Sigmoid colon (tissue), 7 donors: ENCODE data around the gene CD36. TPM values are rescaled to one million over a fixed set of nuclear protein-coding genes. Genes with fewer than 3 reads are reported as not detected.

Source experiments
- DNase-seq: peaks from one replicate; pipeline ENCODE4 v3.0.0-alpha.2; 2019
- H3K27ac ChIP-seq, 4 donors: fragments of 200-600 bp; sonication (generic); one replicate each; pipeline ENCODE4 v1.5.1; 2016 to 2019; ENCODE audit warnings: mild to moderate bottlenecking in 1 of 4
- H3K27me3 ChIP-seq, 3 donors: fragments of 200-600 bp; sonication (generic); one replicate each; pipeline ENCODE4 v1.5.1; 2019; ENCODE audit warnings: mild to moderate bottlenecking in 1 of 3
- H3K36me3 ChIP-seq, 4 donors: fragments of 200-600 bp; sonication (generic); one replicate each; pipeline ENCODE4 v1.5.1; 2016 to 2019
- H3K4me1 ChIP-seq, 4 donors: fragments of 200-600 bp; sonication (generic); one replicate each; pipeline ENCODE4 v1.5.1; 2017 to 2019
- H3K4me3 ChIP-seq, 4 donors: fragments of 200-600 bp; sonication (generic); one replicate each; pipeline ENCODE4 v1.5.1; 2017 to 2019; ENCODE audit warnings: mild to moderate bottlenecking in 2 of 4, moderate library complexity in 1 of 4
- H3K9me3 ChIP-seq, 4 donors: fragments of 200-600 bp in 3 of 4; sonication (generic) in 3 of 4; one replicate each; pipeline versions ENCODE4 v1.5.1 to v1.6.1; 2013 to 2019
- CTCF ChIP-seq, 4 experiments: fragments of 450-650 bp in 3 of 4; fragments of 200-600 bp in 1 of 4; IDR thresholded peaks; one replicate each; pipeline ENCODE4 v1.5.1; 2016 to 2019; ENCODE audit warnings: antibody characterized with exemption in 4 of 4, mild to moderate bottlenecking in 3 of 4, moderate library complexity in 2 of 4
- EP300 ChIP-seq, 4 donors: sonication (generic); formaldehyde crosslinking; IDR thresholded peaks; one replicate each; pipeline ENCODE4 v1.6.1; 2017; ENCODE audit warnings: antibody characterized with exemption in 4 of 4
- POLR2A ChIP-seq, 2 donors: fragments of 450-650 bp; IDR thresholded peaks; one replicate each; pipeline ENCODE4 v1.6.1; 2016; ENCODE audit warnings: antibody characterized with exemption in 2 of 2, mild to moderate bottlenecking in 2 of 2, moderate library complexity in 2 of 2
- POLR2AphosphoS5 ChIP-seq, 4 donors: sonication (generic); formaldehyde crosslinking; IDR thresholded peaks; one replicate each; pipeline ENCODE4 v1.6.1; 2017; ENCODE audit warnings: antibody characterized with exemption in 4 of 4
- WGBS, 2 donors: extraction: QIAGEN DNeasy Blood & Tissue Kit; methylation state at CpG; one replicate each; pipeline ENCODE4 v1.1.7; 2013; 5-methylcytosine and 5-hydroxymethylcytosine counted together
- intact Hi-C: fragments of 100-400 bp; cut with DNase I; formaldehyde crosslinking; loops from one replicate; pipeline ENCODE4 v1.15.1; 2023
- polyA plus RNA-seq, 3 donors: library from polyadenylated mRNA; stranded (reverse); fragments of 200-250 nt; gene quantifications; one replicate each; pipeline ENCODE4 v1.2.3, GENCODE V29; 2013
- total RNA-seq, 4 donors: library from RNA; depleted of rRNA; stranded (reverse); fragments of >200 nt; gene quantifications; one replicate each; pipeline ENCODE4 v1.1.0, GENCODE V29; 2016
- donor health status: healthy with polysubstance abuse.
- donor health status: Bipolar disorder and iron deficiency.
- donor health status: healthy.

CD36 gene
- total and polyA plus RNA-seq, 7 donors, result 21.6 to 126 (median 58.9) TPM

GRCh38 chr7:80676404-80676803 is 38.0 kb downstream of the CD36 start:
- no peaks in the 10 kb centered on the region for H3K36me3 ChIP-seq
- TF ChIP-seq POLR2A (IDR thresholded peaks at IDR 0.05) (no peak), EP300 (IDR thresholded peaks at IDR 0.05) (no peak), CTCF (IDR thresholded peaks at IDR 0.05) (no peak), POLR2AphosphoS5 (IDR thresholded peaks at IDR 0.05) (no peak)
- intact Hi-C loops, result no loop called here

GRCh38 chr7:80677629-80678028 is 39.2 kb downstream of the CD36 start:
- 90 to 92% methylated on average over 1 of the region's 1 CpG for WGBS, 2 donors
- H3K4me3 ChIP-seq, result no peak overlapping the region

More at GRCh38 chr7:80676404-80676803, 38.0 kb downstream of the CD36 start:
- H3K4me3 ChIP-seq, result no peak overlapping the region
- no peaks in the 10 kb centered on the region for H3K4me1 ChIP-seq
- no peak overlapping the region for H3K27ac ChIP-seq
- no peaks in the 10 kb centered on the region for H3K9me3 ChIP-seq
- H3K27me3 ChIP-seq, result no peaks in the 10 kb centered on the region
- no peak for DNase-seq
- WGBS, 2 donors, result 89 to 95% methylated on average over 2 of the region's 2 CpGs

GRCh38 chr7:80678707-80679106 is 40.3 kb downstream of the CD36 start:
- 26 to 75% methylated on average over 8 of the region's 8 CpGs for WGBS, 2 donors
- no peaks in the 10 kb centered on the region for H3K27me3 ChIP-seq
- H3K4me1 ChIP-seq, result no peaks in the 10 kb centered on the region
- no peaks in the 10 kb centered on the region for H3K9me3 ChIP-seq
- no peak overlapping the region for H3K27ac ChIP-seq
- no peak overlapping the region for H3K4me3 ChIP-seq
- intact Hi-C loops, result no loop called here
- DNase-seq, result no peak
- no peaks in the 10 kb centered on the region for H3K36me3 ChIP-seq
- TF ChIP-seq POLR2A (IDR thresholded peaks at IDR 0.05) (no peak), POLR2AphosphoS5 (IDR thresholded peaks at IDR 0.05) (no peak), CTCF (IDR thresholded peaks at IDR 0.05) (no peak), EP300 (IDR thresholded peaks at IDR 0.05) (no peak)

More at GRCh38 chr7:80677629-80678028, 39.2 kb downstream of the CD36 start:
- H3K9me3 ChIP-seq, result no peaks in the 10 kb centered on the region
- H3K27ac ChIP-seq, result no peak overlapping the region
- no peak for DNase-seq
- no peak for TF ChIP-seq EP300 (IDR thresholded peaks at IDR 0.05)
- TF ChIP-seq POLR2AphosphoS5 (IDR thresholded peaks at IDR 0.05), result no peak
- TF ChIP-seq CTCF (IDR thresholded peaks at IDR 0.05), result no peak
- TF ChIP-seq POLR2A (IDR thresholded peaks at IDR 0.05), result no peak
- H3K27me3 ChIP-seq, result no peaks in the 10 kb centered on the region
- intact Hi-C loops, result no loop called here
- H3K36me3 ChIP-seq, result no peaks in the 10 kb centered on the region
- H3K4me1 ChIP-seq, result no peaks in the 10 kb centered on the region

- no peak overlapping the region for H3K4me3 ChIP-seq
- no peak for TF ChIP-seq CTCF (IDR thresholded peaks at IDR 0.05)
- TF ChIP-seq EP300 (IDR thresholded peaks at IDR 0.05), result no peak
- TF ChIP-seq POLR2A (IDR thresholded peaks at IDR 0.05), result no peak
- no peaks in the 10 kb centered on the region for H3K4me1 ChIP-seq
- DNase-seq, result no peak
- no peaks in the 10 kb centered on the region for H3K27me3 ChIP-seq
- H3K36me3 ChIP-seq, result no peaks in the 10 kb centered on the region
- no peak overlapping the region for H3K27ac ChIP-seq
- no peaks in the 10 kb centered on the region for H3K9me3 ChIP-seq
- intact Hi-C loops, result no loop called here
- 76 to 87% methylated on average over 10 of the region's 10 CpGs for WGBS, 2 donors
Observed at GRCh38 chr7:80679921-80680907, 41.8 kb downstream of the CD36 start.
